ENCODE measurements around the gene DGKH.
"Not testable (repeated sequence)": the region's sequence is repeated elsewhere in the genome, so short reads cannot be mapped to it uniquely, and the experiment has no call there.

DGKH gene

GRCh38 chr13:42078128-42078808, 29.8 kb downstream of the DGKH start:
- H3K4me3 ChIP-seq (replicated peaks in 1 of 2; ENCODE audit: low read depth in 2 of 2, low read length in 2 of 2) = no peak overlapping the region
- no peak for TF ChIP-seq CTCF (IDR thresholded peaks at IDR 0.05; ENCODE audit: low read depth, low read length)
- no peak for DNase-seq (ENCODE audit: low read depth in 2 of 2)

GRCh38 chr13:42083138-42083770, 34.8 kb downstream of the DGKH start:
- TF ChIP-seq CTCF (IDR thresholded peaks at IDR 0.05; ENCODE audit: low read depth, low read length) = no peak
- no peak overlapping the region for H3K4me3 ChIP-seq (replicated peaks in 1 of 2; ENCODE audit: low read depth in 2 of 2, low read length in 2 of 2)
- no peak for DNase-seq (ENCODE audit: low read depth in 2 of 2)

GRCh38 chr13:42084722-42085121, 36.3 kb downstream of the DGKH start:
- no peak for DNase-seq (ENCODE audit: low read depth in 2 of 2)
- TF ChIP-seq CTCF (IDR thresholded peaks at IDR 0.05; ENCODE audit: low read depth, low read length) = no peak
- H3K4me3 ChIP-seq (replicated peaks in 1 of 2; ENCODE audit: low read depth in 2 of 2, low read length in 2 of 2) = no peak overlapping the region

GRCh38 chr13:42086582-42086981, 38.1 kb downstream of the DGKH start:
- no peak for TF ChIP-seq CTCF (IDR thresholded peaks at IDR 0.05; ENCODE audit: low read depth, low read length)
- no peak overlapping the region for H3K4me3 ChIP-seq (replicated peaks in 1 of 2; ENCODE audit: low read depth in 2 of 2, low read length in 2 of 2)
- DNase-seq (ENCODE audit: low read depth in 2 of 2) = no peak

- TF ChIP-seq CTCF (IDR thresholded peaks at IDR 0.05; ENCODE audit: low read depth, low read length) = no peak
- no peak for DNase-seq (ENCODE audit: low read depth in 2 of 2)
- H3K4me3 ChIP-seq (replicated peaks in 1 of 2; ENCODE audit: low read depth in 2 of 2, low read length in 2 of 2) = no peak overlapping the region
Observed at GRCh38 chr13:42094516-42095040, 46.1 kb downstream of the DGKH start.

- not testable (repeated sequence) for DNase-seq (ENCODE audit: low read depth in 2 of 2); H3K4me3 ChIP-seq (replicated peaks in 1 of 2; ENCODE audit: low read depth in 2 of 2, low read length in 2 of 2)
Observed at GRCh38 chr13:42096222-42096621, 47.8 kb downstream of the DGKH start.

GRCh38 chr13:42099962-42100675, 51.7 kb downstream of the DGKH start:
- no peak overlapping the region for H3K4me3 ChIP-seq (replicated peaks in 1 of 2; ENCODE audit: low read depth in 2 of 2, low read length in 2 of 2)
- no peak for TF ChIP-seq CTCF (IDR thresholded peaks at IDR 0.05; ENCODE audit: low read depth, low read length)
- DNase-seq (ENCODE audit: low read depth in 2 of 2) = no peak
